Inflammatory macrophage treated with lipopolysaccharide for 4 hours (primary cell): ENCODE data around the gene RBFOX1.
"Not testable (repeated sequence)": the region's sequence is repeated elsewhere in the genome, so short reads cannot be mapped to it uniquely, and the experiment has no call there.

Experiments
- DNase-seq: peaks from one replicate; pipeline ENCODE4 v3.0.0-alpha.2; 2020

The RBFOX1 gene

DNA sequence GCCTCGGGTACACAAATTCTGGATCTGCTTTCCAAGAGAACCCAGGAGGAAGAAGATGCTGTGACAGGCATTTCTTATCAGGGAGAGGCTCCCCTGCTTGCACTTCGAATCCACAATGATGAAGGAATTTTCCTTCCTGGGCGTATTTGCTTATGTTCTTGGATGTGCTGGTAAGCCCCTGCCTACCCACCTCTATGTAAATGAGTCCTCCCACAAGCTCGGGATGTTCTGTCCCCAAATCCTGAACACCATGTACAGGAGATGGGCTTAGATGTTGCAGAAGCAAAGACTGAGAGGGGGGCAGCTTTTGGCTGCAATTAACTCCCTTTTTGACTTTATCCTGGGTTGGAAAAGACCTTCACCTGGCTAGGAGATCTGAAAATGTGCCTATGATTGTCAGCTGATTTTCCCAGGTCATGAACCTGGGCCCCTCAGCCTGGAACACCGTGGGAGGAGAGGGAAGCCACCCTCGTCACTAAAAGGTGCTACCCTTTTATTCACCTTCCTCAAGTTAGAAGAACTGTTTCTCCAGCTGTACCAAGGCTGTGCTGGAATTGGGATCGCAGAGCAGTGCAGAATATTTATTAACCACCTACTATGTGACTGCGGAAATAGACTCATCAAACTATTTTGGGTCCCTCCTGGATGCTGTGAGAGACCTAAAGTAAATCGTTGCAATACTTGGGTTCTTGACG lies 150.1 kb downstream of the RBFOX1 start:
- DNase-seq, result no peak

GRCh38 chr16:7487574-7488323 lies 155.1 kb downstream of the RBFOX1 start:
- no peak for DNase-seq

DNA sequence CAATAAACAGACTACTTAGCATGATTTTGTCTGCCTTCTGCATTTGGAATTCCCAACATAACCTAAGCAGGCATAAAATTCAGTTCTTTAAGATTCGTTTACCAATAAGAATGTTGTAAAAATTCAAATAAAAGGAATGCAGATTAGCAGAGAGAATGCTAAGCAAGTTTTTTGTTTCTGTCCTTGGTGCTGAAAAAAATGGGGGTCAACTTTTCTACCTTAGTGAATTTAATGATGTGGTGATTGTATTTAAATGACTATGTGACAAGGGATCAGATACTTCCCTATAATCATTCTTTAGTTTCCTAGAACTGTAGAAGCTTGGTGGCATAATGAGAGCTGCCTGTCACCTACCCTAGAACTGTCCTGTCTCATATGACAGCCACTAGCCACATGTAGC lies 159.5 kb downstream of the RBFOX1 start:
- DNase-seq, result no peak

DNA sequence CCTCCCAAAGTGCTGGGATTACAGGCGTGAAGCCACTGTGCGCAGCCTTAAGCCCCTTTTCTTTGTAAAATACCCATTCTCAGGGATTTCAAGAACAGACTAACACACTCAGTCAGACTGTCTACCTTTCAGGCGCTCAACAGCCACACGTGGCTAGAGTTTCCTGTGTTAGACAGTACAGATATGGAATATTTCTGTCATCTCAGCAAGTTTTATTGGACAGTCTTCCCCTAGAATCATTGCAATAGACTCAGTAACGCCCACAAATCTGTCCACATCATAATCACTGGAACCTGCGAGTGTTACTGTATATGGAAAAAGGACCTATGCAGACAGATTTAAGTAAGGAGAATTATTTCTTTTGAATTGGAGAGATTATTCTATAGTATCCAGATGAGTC lies 160.5 kb downstream of the RBFOX1 start:
- DNase-seq, result no peak

DNA sequence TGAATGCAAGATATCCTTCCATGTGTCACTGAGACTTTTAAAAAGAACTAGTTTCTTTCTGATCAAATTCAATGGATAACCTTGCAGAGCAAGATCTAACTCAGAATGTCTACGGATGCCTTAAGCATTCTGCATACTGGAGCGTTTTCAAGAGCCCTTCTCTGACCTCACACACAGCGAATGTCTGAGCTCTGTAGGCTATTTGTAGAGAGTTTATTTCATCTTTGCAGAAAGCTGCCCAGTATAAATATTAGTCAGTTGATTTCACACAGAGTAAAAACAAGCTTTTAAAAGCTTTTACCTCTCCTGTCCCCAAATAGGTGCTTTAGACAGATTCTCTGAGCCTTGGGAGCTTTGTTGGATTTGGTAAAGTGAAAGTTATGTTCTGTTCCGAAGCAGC lies 165.0 kb downstream of the RBFOX1 start:
- no peak for DNase-seq

GRCh38 chr16:7501868-7502267 lies 169.2 kb downstream of the RBFOX1 start:
- no peak for DNase-seq

DNA sequence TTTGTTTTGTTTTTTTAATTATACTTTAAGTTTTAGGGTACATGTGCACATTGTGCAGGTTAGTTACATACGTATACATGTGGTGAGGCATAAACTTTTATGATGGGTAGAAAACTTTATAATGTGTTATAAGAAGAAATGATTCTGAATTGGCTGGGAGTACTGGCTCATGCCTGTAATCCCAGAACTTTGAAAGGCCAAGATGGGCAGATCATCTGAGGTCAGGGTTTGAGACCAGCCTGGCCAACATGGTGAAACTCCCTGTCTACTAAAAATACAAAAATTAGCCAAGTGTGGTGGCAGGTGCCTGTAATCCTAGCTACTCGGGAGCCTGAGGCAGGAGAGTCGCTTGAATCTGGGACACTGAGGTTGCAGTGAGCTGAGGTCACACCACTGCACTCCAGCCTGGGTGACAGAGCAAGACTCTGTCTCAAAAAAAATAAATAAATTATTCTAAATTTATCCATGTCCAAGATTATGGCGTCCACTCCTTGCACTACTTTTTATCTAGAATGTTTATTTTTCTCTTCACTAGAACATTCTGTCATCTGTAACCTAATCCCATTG lies 170.0 kb downstream of the RBFOX1 start:
- DNase-seq, result not testable (repeated sequence)

- DNase-seq, result no peak
Observed at GRCh38 chr16:7503666-7504065, 171.0 kb downstream of the RBFOX1 start.

- DNase-seq, result no peak
Observed at GRCh38 chr16:7504844-7505243, 172.2 kb downstream of the RBFOX1 start.

GRCh38 chr16:7505495-7505894 lies 172.8 kb downstream of the RBFOX1 start:
- no peak for DNase-seq

- no peak for DNase-seq
Observed at GRCh38 chr16:7506363-7506762, 173.7 kb downstream of the RBFOX1 start.

DNA sequence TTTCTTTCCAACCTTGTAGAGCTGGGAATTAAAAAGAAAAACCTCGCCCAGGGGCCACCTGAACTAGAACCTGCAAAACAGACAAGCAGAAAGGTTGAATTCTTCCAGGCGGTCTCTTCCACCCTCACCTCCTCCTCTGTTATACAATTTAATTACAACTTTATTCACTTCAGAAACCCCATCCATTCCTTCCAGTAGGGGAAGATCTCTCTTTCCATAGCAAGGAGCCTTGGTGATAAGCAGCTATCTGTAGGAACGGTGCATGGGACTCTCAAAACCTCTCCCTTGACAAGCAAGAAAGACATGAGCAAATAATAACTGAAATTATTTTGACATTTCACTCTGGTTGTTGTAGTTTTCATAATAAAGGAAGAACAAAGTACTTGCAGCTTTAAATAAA lies 176.0 kb downstream of the RBFOX1 start:
- DNase-seq, result no peak

DNA sequence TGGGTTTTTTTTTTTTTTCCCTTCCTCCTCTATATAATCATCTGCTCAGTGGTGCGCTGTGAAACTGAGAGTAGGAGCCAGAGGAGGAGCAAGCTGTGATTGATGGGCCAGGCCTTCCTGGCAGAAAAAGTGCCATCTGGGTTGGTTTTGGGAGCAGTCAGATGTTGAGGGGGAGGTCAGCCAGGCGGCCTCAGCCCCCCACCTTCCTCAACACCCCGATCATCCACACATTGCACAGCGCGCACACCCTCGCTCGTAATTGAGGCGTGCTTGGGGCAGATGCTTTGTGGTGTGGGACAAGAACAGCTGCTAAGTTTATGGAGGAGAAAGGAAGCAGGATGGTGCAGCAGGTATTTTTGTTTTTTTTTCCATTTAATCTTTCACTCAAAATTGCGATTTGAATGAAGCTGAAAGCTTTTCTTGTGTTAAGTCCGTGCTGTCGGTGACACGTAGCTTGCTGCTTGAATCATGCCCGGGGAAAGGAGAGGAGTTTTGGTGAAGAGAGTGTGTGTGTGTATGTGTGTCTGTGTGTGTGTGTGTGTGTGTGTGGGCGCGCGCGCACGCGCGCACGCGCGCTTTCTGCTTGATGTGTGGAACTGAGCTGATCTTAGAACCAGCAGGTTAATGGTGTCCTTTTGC lies 177.4 kb downstream of the RBFOX1 start:
- DNase-seq, result no peak

GRCh38 chr16:7511549-7512260 lies 179.1 kb downstream of the RBFOX1 start:
- DNase-seq, result no peak

GRCh38 chr16:7512503-7512902 lies 179.9 kb downstream of the RBFOX1 start:
- no peak for DNase-seq

DNA sequence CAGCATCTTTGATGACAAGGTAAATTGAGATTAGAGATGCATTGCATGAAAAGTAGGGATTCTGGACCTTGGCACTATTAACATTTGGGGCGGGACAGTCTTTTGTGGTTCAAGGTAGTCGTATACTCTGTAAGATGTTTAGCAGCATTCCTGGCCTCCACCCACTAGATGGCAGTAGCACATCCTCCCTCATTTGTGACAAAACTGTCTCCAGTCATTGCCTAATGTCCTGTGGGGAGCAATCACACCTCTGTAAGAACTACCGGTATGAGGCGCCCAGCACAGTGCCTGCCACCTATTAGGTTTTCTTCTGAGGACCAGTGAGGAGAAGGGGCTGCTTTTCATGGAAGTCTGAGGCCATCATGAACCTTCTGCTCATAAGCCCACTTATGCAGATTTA lies 180.8 kb downstream of the RBFOX1 start:
- DNase-seq, result no peak

DNA sequence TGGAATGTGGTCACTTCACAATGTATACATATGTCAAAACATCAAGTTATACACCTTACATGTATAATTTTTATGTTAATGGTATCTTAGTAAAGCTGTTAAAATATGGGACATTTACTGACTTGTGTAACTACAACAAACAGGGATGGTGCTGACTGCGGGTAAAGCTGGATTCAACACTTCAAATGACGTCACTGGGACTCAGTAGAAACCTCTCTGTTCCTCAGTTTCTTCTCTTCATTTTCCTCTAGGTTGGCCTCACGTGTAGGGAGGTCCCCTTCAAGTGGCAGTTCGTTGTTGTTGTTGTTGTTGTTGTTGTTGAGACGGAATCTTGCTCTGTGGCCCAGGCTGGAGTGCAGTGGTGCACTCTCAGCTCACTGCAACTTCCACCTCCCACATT lies 182.9 kb downstream of the RBFOX1 start:
- DNase-seq, result no peak

- DNase-seq, result no peak
Observed at GRCh38 chr16:7517496-7517895, 184.9 kb downstream of the RBFOX1 start.

DNA sequence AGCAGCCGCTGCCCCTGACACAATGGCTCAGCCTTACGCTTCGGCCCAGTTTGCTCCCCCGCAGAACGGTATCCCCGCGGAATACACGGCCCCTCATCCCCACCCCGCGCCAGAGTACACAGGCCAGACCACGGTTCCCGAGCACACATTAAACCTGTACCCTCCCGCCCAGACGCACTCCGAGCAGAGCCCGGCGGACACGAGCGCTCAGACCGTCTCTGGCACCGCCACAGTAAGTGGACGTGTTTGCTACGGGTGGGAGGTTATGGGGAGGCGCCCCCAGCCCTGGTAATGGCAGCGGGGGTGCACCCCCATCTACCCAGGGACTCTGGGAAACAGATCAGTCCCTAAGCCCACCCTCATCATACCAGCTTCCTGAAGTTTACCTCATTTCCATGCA lies 185.5 kb downstream of the RBFOX1 start:
- DNase-seq, result no peak

DNA sequence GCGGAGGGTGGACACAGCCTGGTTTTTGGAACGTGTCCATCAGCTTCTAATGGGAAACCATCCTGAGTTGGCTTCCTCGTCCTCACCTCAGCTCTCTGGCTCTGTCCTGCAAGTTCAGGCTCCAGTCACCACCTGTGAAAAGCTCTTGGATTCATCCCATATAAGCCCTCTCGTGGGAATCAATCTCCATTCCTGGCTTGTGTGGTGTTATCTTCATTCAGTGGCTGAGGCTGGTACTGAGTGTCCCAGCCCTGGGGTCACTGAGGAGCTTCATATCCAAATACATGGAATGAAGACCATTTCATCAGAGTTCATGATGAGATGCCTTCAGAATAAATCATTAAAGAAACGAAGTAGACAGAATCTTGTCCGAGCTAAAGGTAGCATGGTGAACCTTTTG lies 189.2 kb downstream of the RBFOX1 start:
- no peak for DNase-seq

DNA sequence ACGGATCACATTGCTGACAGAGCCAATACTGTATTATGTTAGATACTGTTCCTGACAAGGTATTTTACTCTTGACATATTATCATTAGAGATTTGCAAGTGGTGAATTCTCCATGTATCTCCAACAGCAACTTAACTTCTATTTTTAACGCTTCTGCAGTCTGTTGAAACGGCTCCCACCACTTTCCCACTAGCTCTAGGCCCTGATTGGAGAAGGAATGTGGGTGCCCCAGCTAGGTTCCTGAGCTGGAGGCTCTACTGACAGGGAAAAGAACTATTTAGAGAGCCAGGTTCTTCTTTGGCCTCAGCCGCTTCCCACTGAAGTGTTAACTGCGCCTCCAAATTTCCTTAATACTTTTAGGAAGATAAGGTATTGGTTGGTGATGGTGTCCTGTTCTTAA lies 191.8 kb downstream of the RBFOX1 start:
- no peak for DNase-seq

DNA sequence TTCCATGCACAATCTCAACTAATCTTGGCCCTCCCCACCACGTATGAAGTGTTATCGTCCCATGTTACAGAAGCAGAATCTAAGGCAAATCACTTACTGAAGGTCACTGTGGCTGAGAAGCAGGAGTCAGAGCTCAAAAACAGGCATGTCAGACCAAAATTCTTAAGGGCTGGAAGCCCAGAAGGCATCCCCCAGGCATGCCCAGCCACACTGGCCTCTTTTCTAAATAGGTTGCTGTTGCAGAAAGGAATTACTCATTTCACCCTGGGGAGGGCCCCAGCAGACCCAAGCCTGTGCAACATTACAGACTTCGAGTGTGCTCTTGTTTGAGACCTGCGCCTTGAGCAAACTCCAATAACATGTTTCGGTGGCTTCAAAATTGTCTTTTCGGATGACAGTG lies 194.1 kb downstream of the RBFOX1 start:
- DNase-seq, result no peak

DNA sequence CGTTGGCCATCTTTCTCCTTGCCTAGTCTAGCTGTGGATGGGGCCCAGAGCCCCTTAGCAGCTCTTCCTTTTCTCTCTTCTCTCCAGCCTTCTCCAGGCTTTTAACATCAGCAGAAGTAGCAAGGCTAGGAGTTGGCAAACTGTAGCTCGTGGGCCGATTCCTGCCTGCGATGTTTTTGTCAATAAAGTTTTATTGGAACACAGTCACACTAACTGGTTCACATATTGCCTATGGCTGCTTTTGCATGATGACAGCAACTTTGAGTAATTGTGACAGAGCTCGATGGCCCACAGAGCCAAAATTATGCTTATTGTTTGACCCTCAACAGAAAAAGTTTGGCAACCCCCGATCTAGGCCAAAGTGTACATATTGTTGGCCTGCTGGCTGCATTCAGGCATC lies 199.9 kb downstream of the RBFOX1 start:
- DNase-seq, result no peak
